HepG2 (cell line): Measurements from ENCODE around the gene WDCP. TPM values are rescaled to one million over a fixed set of nuclear protein-coding genes. Genes with fewer than 3 reads are reported as not detected.

Source experiments
- ATAC-seq: fragments of 200-7000 bp; cut with Tn5 transposase; 3 replicates; pipeline ENCODE4 v1.9.1; 2020; ENCODE audit warnings: mild to moderate bottlenecking, moderate library complexity
- BruUV-seq: library from RNA; stranded (reverse); fragments of 400-500 nt; replicated peaks from 2 replicates; lab custom pipeline; 2021; lab: Mats Ljungman, UMichigan
- CTCF ChIA-PET: fragments of 300-600 bp; formaldehyde crosslinking; extraction: SDS; loops from one replicate; lab custom pipeline; 2021; ENCODE audit warnings: low total read pairs, inconsistent platforms, low intra/inter-chr PET ratio; lab: Yijun Ruan, JAX
- POLR2A ChIA-PET: fragments of 350-600 bp; sonication (Branson Sonifier 250); formaldehyde crosslinking; loops from one replicate; lab custom pipeline; 2020; ENCODE audit warnings: antibody characterized with exemption, inconsistent platforms; lab: Yijun Ruan, JAX
- DNase-seq: peaks from one replicate; pipeline ENCODE4 v3.0.0-alpha.2; 2015; ENCODE audit warnings: low spot score
- FAIRE-seq: peaks from 3 replicates; lab custom pipeline; 2011; peaks lifted over from hg19 to GRCh38; lab: Jason Lieb, UNC
- H2AFZ ChIP-seq: one replicate; pipeline ENCODE4 v1.6.1; 2011; ENCODE audit warnings: low read length, inconsistent platforms
- H3K27ac ChIP-seq: fragments of 300-600 bp; 3 replicates; pipeline ENCODE4 v1.8.0; 2011; ENCODE audit warnings: mixed run types, mild to moderate bottlenecking, mixed read lengths, low read length, inconsistent platforms; ENCODE audit not compliant: insufficient read depth; ENCODE audit errors: extremely low read length
- H3K27me3 ChIP-seq, 2 experiments: fragments of 200-600 bp in 1 of 2; 2 replicates in 1 of 2; 3 replicates in 1 of 2; pipeline versions ENCODE4 v1.6.0 to v1.8.0; 2011; ENCODE audit warnings: low read length in 2 of 2, mild to moderate bottlenecking in 2 of 2, moderate library complexity in 2 of 2, inconsistent platforms in 1 of 2; ENCODE audit not compliant: insufficient read depth in 2 of 2, control insufficient read depth in 1 of 2
- H3K36me3 ChIP-seq, 2 experiments: fragments of 200-600 bp in 1 of 2; replicated peaks in 1 of 2; 2 replicates in 1 of 2; 3 replicates in 1 of 2; pipeline versions ENCODE4 v1.5.1 to v1.8.0; 2011; ENCODE audit warnings: low read length in 2 of 2, inconsistent platforms in 1 of 2; ENCODE audit not compliant: insufficient read depth in 2 of 2, control insufficient read depth in 1 of 2
- H3K4me1 ChIP-seq: 2 replicates; pipeline ENCODE4 v1.5.1; 2012; ENCODE audit warnings: low read length, inconsistent platforms; ENCODE audit not compliant: insufficient read depth
- H3K4me2 ChIP-seq: 2 replicates; pipeline ENCODE4 v1.6.0; 2011; ENCODE audit warnings: low read depth, low read length, inconsistent platforms
- H3K4me3 ChIP-seq, 3 experiments: fragments of 200-600 bp in 1 of 3; sonication (generic), shearing (Covaris generic) in 1 of 3; replicated peaks in 1 of 3; 2 replicates each; pipeline ENCODE4 v1.5.1; 2011 to 2016; ENCODE audit warnings: low read length in 3 of 3, inconsistent platforms in 2 of 3, low read depth in 2 of 3, mild to moderate bottlenecking in 2 of 3, control low read depth in 1 of 3, mixed read lengths in 1 of 3; ENCODE audit not compliant: insufficient read depth in 1 of 3
- H3K79me2 ChIP-seq: one replicate; pipeline ENCODE4 v1.6.1; 2011; ENCODE audit warnings: low read length, inconsistent platforms; ENCODE audit not compliant: insufficient read depth
- H3K9ac ChIP-seq: 2 replicates; pipeline ENCODE4 v1.6.0; 2011; ENCODE audit warnings: mild to moderate bottlenecking, low read depth, low read length, inconsistent platforms; ENCODE audit not compliant: insufficient read depth
- H3K9me3 ChIP-seq: 2 replicates; pipeline ENCODE4 v1.5.1; 2012; ENCODE audit warnings: mild to moderate bottlenecking, low read length
- H4K20me1 ChIP-seq: 2 replicates; pipeline ENCODE4 v1.6.0; 2011; ENCODE audit warnings: inconsistent platforms, mild to moderate bottlenecking, low read length, moderate library complexity; ENCODE audit not compliant: insufficient read depth
- PHF21A ChIP-seq: sonication (generic); formaldehyde crosslinking; IDR thresholded peaks from 2 replicates; pipeline ENCODE4 v1.5.0; 2020; ENCODE audit warnings: mild to moderate bottlenecking, missing genetic modification reagents
- ZBTB21 ChIP-seq: sonication (generic); formaldehyde crosslinking; IDR thresholded peaks from 2 replicates; pipeline ENCODE4 v1.4.0; 2020; ENCODE audit warnings: missing genetic modification reagents
- WGBS: methylation state at CpG from one replicate; pipeline ENCODE4 v1.1.6; 2017; ENCODE audit warnings: low lambda C conversion rate; 5-methylcytosine and 5-hydroxymethylcytosine counted together
- in situ Hi-C: cut with HindIII; loops from 2 replicates; pipeline ENCODE4 v1.10.0; 2017; ENCODE audit warnings: low pct_unique_long_range_greater_than_20kb; ENCODE audit not compliant: extremely low pct_ligation_motif_present
- intact Hi-C: fragments of 100-400 bp; cut with micrococcal nuclease; formaldehyde crosslinking; loops from one replicate; pipeline ENCODE4 v1.10.0; 2022; ENCODE audit not compliant: unreplicated experiment
- polyA plus RNA-seq, 8 experiments: library from polyadenylated mRNA; depleted of rRNA in 3 of 8; stranded (reverse) in 7 of 8; unstranded in 1 of 8; fragments of >200 nt; fragmentation: Illumina TruSeq in 4 of 8; extraction: Trizol in 4 of 8; gene quantifications; 2 replicates each; pipeline versions ENCODE4 v1.2.1 to v1.2.3, GENCODE V29; 2011 to 2016; ENCODE audit warnings: low read depth in 4 of 8, missing spikeins in 1 of 8, mixed read lengths in 1 of 8; ENCODE audit not compliant: insufficient read depth in 1 of 8
- total RNA-seq, 5 experiments: library from RNA; depleted of rRNA; stranded (reverse); fragments of >200 nt; fragmentation: Illumina TruSeq; extraction: Trizol; gene quantifications; 2 replicates each; pipeline ENCODE4 v1.2.3, GENCODE V29; 2016; ENCODE audit warnings: low read depth in 1 of 5
- TF ChIP-seq, protein P1 (sequence below): sonication (generic); formaldehyde crosslinking; IDR thresholded peaks from 2 replicates; pipeline ENCODE4 v1.5.0; 2020; ENCODE audit warnings: mild to moderate bottlenecking, missing genetic modification reagents

WDCP gene
- total and polyA plus RNA-seq, 2 of the 13 experiments (the other 11 are each of a cell fraction or from before 2014, with no cell fraction given) = 17.4 to 22.6 TPM

DNA sequence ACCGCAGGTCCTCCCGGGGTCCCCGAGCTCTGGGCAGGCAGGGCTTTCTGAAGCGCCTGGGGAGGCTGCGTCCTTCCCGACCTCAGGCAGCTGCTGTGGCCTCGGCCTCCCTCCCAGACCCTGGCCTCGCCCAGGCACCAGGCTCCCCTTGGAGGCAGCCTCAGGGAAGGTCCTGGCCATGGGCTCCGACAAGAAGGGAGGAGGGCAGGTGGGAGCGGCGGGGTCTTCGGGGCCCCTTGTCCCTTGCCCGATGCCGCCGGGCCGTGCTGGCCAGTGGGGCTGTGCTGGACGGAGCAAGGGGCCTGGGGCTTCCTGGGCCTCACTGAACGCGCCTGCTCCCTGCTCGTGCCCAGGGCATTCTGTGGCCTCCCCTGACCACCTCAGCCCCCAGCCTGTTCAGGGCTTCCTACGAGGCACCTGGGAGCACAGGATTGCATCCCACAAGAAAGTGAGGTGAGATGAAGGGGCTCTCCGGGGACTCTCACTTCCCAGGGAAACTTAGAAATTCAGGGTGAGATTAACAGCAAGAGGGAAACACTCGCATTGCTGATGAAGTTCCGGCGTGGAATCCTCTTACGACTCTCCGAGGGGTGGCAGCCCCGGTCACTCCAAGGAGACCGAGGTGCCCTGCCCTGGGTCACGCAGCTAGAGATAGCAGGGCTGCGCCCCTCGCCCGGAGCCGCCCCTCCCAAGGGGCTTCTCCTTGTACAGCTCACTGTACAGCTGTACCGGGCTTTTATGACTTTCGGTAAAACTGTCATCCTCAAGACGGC, 36.5 kb downstream of the WDCP start:
- POLR2A ChIA-PET = interaction anchor here (2.5 kb wide), 1 partner anchor 66 kb away, joined by 7 read pairs; the partner anchor contains the start of gene SF3B6
- Histone ChIP-seq H3K27me3 (no peaks in the 10 kb centered on the region), H3K36me3 (no peaks in the 10 kb centered on the region), H2AFZ (no peak overlapping the region), H3K27ac (no peak overlapping the region), H3K4me3 (no peak overlapping the region), H3K4me2 (no peak overlapping the region), H3K4me1 (peaks cover 44% of the 10 kb centered on the region), H3K9me3 (no peaks in the 10 kb centered on the region), H4K20me1 (no peaks in the 10 kb centered on the region), H3K79me2 (no peaks in the 10 kb centered on the region), H3K9ac (no peak overlapping the region)
- intact Hi-C loops = no loop called here
- in situ Hi-C loops = no loop called here
- WGBS = 87% methylated on average over 28 of the region's 37 CpGs
- TF ChIP-seq, protein P1, sequence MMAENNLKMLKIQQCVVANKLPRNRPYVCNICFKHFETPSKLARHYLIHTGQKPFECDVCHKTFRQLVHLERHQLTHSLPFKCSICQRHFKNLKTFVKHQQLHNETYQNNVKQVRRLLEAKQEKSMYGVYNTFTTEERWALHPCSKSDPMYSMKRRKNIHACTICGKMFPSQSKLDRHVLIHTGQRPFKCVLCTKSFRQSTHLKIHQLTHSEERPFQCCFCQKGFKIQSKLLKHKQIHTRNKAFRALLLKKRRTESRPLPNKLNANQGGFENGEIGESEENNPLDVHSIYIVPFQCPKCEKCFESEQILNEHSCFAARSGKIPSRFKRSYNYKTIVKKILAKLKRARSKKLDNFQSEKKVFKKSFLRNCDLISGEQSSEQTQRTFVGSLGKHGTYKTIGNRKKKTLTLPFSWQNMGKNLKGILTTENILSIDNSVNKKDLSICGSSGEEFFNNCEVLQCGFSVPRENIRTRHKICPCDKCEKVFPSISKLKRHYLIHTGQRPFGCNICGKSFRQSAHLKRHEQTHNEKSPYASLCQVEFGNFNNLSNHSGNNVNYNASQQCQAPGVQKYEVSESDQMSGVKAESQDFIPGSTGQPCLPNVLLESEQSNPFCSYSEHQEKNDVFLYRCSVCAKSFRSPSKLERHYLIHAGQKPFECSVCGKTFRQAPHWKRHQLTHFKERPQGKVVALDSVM = peak; percentile 20; the same call in 1 of the 2 replicates
- no peak for TF ChIP-seq ZBTB21
- TF ChIP-seq PHF21A (CRISPR knock-in tag) = no peak
- CTCF ChIA-PET = no interaction called here
- FAIRE-seq (no peak), DNase-seq (no peak), ATAC-seq (peak; percentile 11)
- no TSS peak for BruUV-seq
